Esophagus squamous epithelium (tissue), 5 donors: ENCODE data around the gene CCNE1. TPM values are rescaled to one million over a fixed set of nuclear protein-coding genes. Genes with fewer than 3 reads are reported as not detected.

ENCODE experiments used
- DNase-seq: peaks from one replicate; lab custom pipeline; 2025; lab: John Stamatoyannopoulos, UW
- H3K27ac ChIP-seq, 4 donors: fragments of 200-600 bp; sonication (generic); one replicate each; pipeline ENCODE4 v1.5.1; 2016 to 2019; ENCODE audit warnings: mild to moderate bottlenecking in 1 of 4
- H3K27me3 ChIP-seq, 4 donors: fragments of 200-600 bp; sonication (generic); 1 replicate in 3 of 4; 2 replicates in 1 of 4; pipeline versions ENCODE4 v1.5.1 to v1.6.0; 2017 to 2021; ENCODE audit warnings: antibody characterized with exemption in 1 of 4
- H3K36me3 ChIP-seq, 3 donors: fragments of 200-600 bp; sonication (generic); one replicate each; pipeline ENCODE4 v1.5.1; 2016 to 2019
- H3K4me1 ChIP-seq, 3 donors: fragments of 200-600 bp; sonication (generic); one replicate each; pipeline ENCODE4 v1.5.1; 2017 to 2019
- H3K4me3 ChIP-seq, 4 donors: fragments of 200-600 bp; sonication (generic); 1 replicate in 3 of 4; 2 replicates in 1 of 4; pipeline ENCODE4 v1.5.1; 2016 to 2019; ENCODE audit warnings: mild to moderate bottlenecking in 2 of 4, moderate library complexity in 1 of 4
- H3K9me3 ChIP-seq, 3 donors: fragments of 200-600 bp; sonication (generic); one replicate each; pipeline ENCODE4 v1.5.1; 2016 to 2019
- POLR2A ChIP-seq, 4 donors: fragments of 450-650 bp; IDR thresholded peaks; one replicate each; pipeline ENCODE4 v1.6.1; 2017; ENCODE audit warnings: antibody characterized with exemption in 4 of 4, mild to moderate bottlenecking in 4 of 4, moderate library complexity in 3 of 4
- WGBS, 2 donors: methylation state at CpG; one replicate each; pipeline ENCODE4 v1.1.5; 2018; 5-methylcytosine and 5-hydroxymethylcytosine counted together
- intact Hi-C: fragments of 100-400 bp; cut with DNase I; formaldehyde crosslinking; loops from one replicate; pipeline ENCODE4 v1.15.0; 2022
- total RNA-seq, 4 donors: library from RNA; depleted of rRNA; stranded (reverse); fragments of >200 nt; gene quantifications; one replicate each; pipeline ENCODE4 v1.1.0, GENCODE V29; 2016
- TF ChIP-seq, protein P1 (sequence below), 6 experiments: fragments of 450-650 bp in 4 of 6; fragments of 200-600 bp in 2 of 6; sonication (generic) in 2 of 6; IDR thresholded peaks; one replicate each; pipeline ENCODE4 v1.5.1; 2016 to 2019; ENCODE audit warnings: antibody characterized with exemption in 6 of 6, mild to moderate bottlenecking in 4 of 6, moderate library complexity in 4 of 6
- donor health status: DM: yes; HTN: yes; CAD: no.

Gene CCNE1
- total RNA-seq, 4 donors from 2014 or later: 3.2 to 9.4 (median 5.4) TPM

DNA sequence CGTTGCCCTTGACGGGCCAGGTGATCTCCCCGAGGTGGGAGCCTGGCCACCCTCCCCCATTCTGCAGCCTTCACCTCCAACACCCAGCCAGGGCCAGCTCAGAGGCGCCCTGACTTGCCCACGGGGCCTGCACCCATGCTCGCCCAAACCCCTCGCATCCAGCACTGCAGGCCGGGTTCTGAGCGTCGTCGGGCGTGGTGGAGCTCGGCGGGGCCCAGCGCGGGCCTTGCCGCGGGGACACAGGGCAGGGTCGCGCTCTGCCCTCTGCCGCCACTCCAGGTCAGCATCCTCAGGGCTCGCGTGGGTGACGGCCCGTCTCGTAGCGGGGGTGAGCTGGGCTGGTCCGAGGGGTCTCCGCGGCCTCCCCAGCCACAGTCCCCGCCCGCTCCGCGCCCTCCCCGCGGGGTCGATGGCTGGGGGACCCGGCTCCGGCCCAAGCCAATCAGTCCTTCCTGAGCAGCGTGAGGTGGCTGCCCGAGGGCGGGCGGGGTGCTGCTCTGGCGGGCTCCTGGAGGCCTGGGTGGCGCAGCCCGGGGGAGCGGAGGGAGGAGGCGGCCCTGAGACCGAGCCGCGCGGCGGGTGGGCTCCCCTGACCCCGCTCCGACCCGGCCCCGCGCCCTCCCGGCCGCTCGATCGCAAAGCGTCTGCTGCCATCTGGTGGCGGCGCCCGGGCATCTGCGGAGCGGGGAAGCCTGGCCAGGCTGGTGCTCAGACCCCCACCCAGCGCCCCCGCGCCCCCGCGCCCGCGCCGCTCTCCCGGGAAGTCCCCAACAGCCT, 61.4 kb downstream of the CCNE1 start:
- Histone ChIP-seq H3K4me1 (peaks cover 11 to 21% (median 12%) of the 10 kb centered on the region in 3 donors), H3K9me3 (no peaks in the 10 kb centered on the region), H3K4me3 (peak overlapping the region; percentile 29 to 66 (median 40)), H3K27ac (no peak overlapping the region), H3K36me3 (no peaks in the 10 kb centered on the region), H3K27me3 (peaks cover 0 to 67% (median 2%) of the 10 kb centered on the region in 4 donors)
- DNase-seq: no peak
- TF ChIP-seq, protein P1, sequence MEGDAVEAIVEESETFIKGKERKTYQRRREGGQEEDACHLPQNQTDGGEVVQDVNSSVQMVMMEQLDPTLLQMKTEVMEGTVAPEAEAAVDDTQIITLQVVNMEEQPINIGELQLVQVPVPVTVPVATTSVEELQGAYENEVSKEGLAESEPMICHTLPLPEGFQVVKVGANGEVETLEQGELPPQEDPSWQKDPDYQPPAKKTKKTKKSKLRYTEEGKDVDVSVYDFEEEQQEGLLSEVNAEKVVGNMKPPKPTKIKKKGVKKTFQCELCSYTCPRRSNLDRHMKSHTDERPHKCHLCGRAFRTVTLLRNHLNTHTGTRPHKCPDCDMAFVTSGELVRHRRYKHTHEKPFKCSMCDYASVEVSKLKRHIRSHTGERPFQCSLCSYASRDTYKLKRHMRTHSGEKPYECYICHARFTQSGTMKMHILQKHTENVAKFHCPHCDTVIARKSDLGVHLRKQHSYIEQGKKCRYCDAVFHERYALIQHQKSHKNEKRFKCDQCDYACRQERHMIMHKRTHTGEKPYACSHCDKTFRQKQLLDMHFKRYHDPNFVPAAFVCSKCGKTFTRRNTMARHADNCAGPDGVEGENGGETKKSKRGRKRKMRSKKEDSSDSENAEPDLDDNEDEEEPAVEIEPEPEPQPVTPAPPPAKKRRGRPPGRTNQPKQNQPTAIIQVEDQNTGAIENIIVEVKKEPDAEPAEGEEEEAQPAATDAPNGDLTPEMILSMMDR (IDR thresholded peaks at IDR 0.05): peak; percentile 66 to 90 (median 80)
- TF ChIP-seq POLR2A (IDR thresholded peaks at IDR 0.05): no peak
- 13% methylated on average over 3 of the region's 77 CpGs; no CpG with 5 or more reads in 1 of the 2 donors for WGBS, 2 donors
- intact Hi-C loops: loop anchor here (10.0 kb wide), 1 partner anchor 138 kb away; no protein-coding TSS in a partner anchor

Other genes with a start within 250 kb of the CCNE1 start
- 10 to 100 TPM; 46.3 to 56.5 (median 54.8) TPM for gene POP4, start 205.7 kb upstream of the CCNE1 start, total RNA-seq
- gene PLEKHF1, start 146.5 kb upstream of the CCNE1 start, total RNA-seq: 10 to 100 TPM in 3 of 4 donors, 1 to 10 TPM in 1; 4.3 to 20.8 (median 17.1) TPM
- 10 to 100 TPM; 11.2 to 21.6 (median 18.3) TPM for gene C19orf12, start 96.7 kb upstream of the CCNE1 start, total RNA-seq
- gene URI1, start 130.2 kb downstream of the CCNE1 start, total RNA-seq: 10 to 100 TPM; 19.3 to 68.3 (median 43.6) TPM